ENCODE data around the gene GALNT18. TPM values are rescaled to one million over a fixed set of nuclear protein-coding genes. Genes with fewer than 3 reads are reported as not detected.

The GALNT18 gene
- total RNA-seq, 1 donor from 2014 or later = not detected

- ChIA-PET CTCF (no interaction called here), POLR2A (no interaction called here)
- no peak overlapping the region for H3K4me3 Mint-ChIP-seq
- intact Hi-C loops (cut with micrococcal nuclease) = no loop called here
- no peaks in the 10 kb centered on the region for H3K36me3 Mint-ChIP-seq (ENCODE audit: low read depth)
- peaks cover 21% of the 10 kb centered on the region for H3K27me3 Mint-ChIP-seq
- no peak for TF ChIP-seq CTCF (IDR thresholded peaks at IDR 0.05)
- no peak overlapping the region for H3K27ac Mint-ChIP-seq
- no peak for DNase-seq
- ATAC-seq (ENCODE audit: low read depth) = no peak
- no peaks in the 10 kb centered on the region for H3K4me1 Mint-ChIP-seq
- H3K9me3 Mint-ChIP-seq = no peaks in the 10 kb centered on the region
Observed at GRCh38 chr11:11611381-11611780, 10.4 kb downstream of the GALNT18 start.

- H3K36me3 Mint-ChIP-seq (ENCODE audit: low read depth) = no peaks in the 10 kb centered on the region
- intact Hi-C loops (cut with micrococcal nuclease) = no loop called here
- ChIA-PET POLR2A (no interaction called here), CTCF (no interaction called here)
- peaks cover 23% of the 10 kb centered on the region for H3K27me3 Mint-ChIP-seq
- no peaks in the 10 kb centered on the region for H3K4me1 Mint-ChIP-seq
- no peaks in the 10 kb centered on the region for H3K9me3 Mint-ChIP-seq
- ATAC-seq (ENCODE audit: low read depth) (no peak), DNase-seq (no peak)
- H3K27ac Mint-ChIP-seq = no peak overlapping the region
- H3K4me3 Mint-ChIP-seq = no peak overlapping the region
- no peak for TF ChIP-seq CTCF (IDR thresholded peaks at IDR 0.05)
Observed at GRCh38 chr11:11608783-11609232, 13.0 kb downstream of the GALNT18 start.

- Mint-ChIP-seq H3K4me3 (no peak overlapping the region), H3K27me3 (peaks cover 27% of the 10 kb centered on the region), H3K27ac (no peak overlapping the region), H3K9me3 (no peaks in the 10 kb centered on the region), H3K4me1 (no peaks in the 10 kb centered on the region), H3K36me3 (ENCODE audit: low read depth) (no peaks in the 10 kb centered on the region)
- CTCF ChIA-PET = no interaction called here
- intact Hi-C loops (cut with micrococcal nuclease) = no loop called here
- ATAC-seq (ENCODE audit: low read depth) (no peak), DNase-seq (no peak)
- POLR2A ChIA-PET = no interaction called here
- no peak for TF ChIP-seq CTCF (IDR thresholded peaks at IDR 0.05)
Observed at GRCh38 chr11:11607772-11608171, 14.0 kb downstream of the GALNT18 start.

GRCh38 chr11:11605821-11606450, 15.9 kb downstream of the GALNT18 start:
- no peak for TF ChIP-seq CTCF (IDR thresholded peaks at IDR 0.05)
- Mint-ChIP-seq H3K4me1 (no peaks in the 10 kb centered on the region), H3K27me3 (peaks cover 33% of the 10 kb centered on the region), H3K4me3 (no peak overlapping the region), H3K9me3 (peaks cover 5% of the 10 kb centered on the region), H3K27ac (no peak overlapping the region), H3K36me3 (ENCODE audit: low read depth) (no peaks in the 10 kb centered on the region)
- ChIA-PET CTCF (no interaction called here), POLR2A (no interaction called here)
- ATAC-seq (ENCODE audit: low read depth) (no peak), DNase-seq (no peak)
- intact Hi-C loops (cut with micrococcal nuclease) = no loop called here

GRCh38 chr11:11605181-11605580, 16.6 kb downstream of the GALNT18 start:
- Mint-ChIP-seq H3K4me1 (no peaks in the 10 kb centered on the region), H3K27me3 (peaks cover 32% of the 10 kb centered on the region), H3K36me3 (ENCODE audit: low read depth) (no peaks in the 10 kb centered on the region), H3K4me3 (no peak overlapping the region), H3K27ac (no peak overlapping the region), H3K9me3 (peaks cover 5% of the 10 kb centered on the region)
- POLR2A ChIA-PET = no interaction called here
- DNase-seq (no peak), ATAC-seq (ENCODE audit: low read depth) (no peak)
- CTCF ChIA-PET = no interaction called here
- no peak for TF ChIP-seq CTCF (IDR thresholded peaks at IDR 0.05)
- intact Hi-C loops (cut with micrococcal nuclease) = no loop called here

All from activated B cell treated with CpG ODN at 0.5 μM for 24 hours (primary cell).